Stimulated activated naive CD4-positive, alpha-beta T cell treated with Interleukin-2 at 50 U/mL for 16 hours (primary cell): ENCODE results near the gene RUNX1.
"Not testable (repeated sequence)": the region's sequence is repeated elsewhere in the genome, so short reads cannot be mapped to it uniquely, and the experiment has no call there.

Experiments used
- DNase-seq: peaks from one replicate; lab custom pipeline; 2025; lab: John Stamatoyannopoulos, UW

The RUNX1 gene

DNA sequence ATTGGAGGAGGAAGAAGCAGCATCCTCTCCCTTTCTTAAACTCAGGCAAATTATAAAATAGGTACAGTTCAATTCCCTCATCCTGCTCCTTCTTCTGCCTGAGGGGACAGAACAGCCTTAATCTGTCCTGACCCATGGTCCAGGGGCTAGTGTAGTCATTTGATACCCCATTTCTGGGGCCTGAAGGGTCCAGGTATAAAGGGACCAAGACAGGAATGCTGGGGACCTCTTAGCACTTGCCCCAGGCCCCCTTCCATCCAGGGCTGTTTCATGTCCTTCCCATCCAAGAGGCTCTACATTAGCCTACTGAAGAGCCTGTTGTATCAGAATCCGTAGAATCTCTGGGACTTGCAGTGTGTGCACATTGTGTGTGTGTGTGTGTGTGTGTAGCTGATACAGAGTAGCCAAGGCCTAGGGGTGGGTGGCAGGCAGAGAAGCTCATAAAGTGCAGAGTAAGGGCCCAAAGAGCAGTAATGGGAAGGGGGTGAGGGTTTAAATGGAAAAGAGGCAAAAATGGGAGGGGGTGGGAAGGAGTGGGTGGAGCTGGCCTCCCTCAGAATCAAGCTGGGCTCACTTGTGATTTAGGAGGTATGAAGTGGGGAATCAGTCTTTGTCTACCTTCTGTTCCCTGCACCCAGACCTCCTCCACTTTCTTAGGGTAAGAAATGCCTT is 32.4 kb downstream of the RUNX1 start:
- no peak for DNase-seq

DNA sequence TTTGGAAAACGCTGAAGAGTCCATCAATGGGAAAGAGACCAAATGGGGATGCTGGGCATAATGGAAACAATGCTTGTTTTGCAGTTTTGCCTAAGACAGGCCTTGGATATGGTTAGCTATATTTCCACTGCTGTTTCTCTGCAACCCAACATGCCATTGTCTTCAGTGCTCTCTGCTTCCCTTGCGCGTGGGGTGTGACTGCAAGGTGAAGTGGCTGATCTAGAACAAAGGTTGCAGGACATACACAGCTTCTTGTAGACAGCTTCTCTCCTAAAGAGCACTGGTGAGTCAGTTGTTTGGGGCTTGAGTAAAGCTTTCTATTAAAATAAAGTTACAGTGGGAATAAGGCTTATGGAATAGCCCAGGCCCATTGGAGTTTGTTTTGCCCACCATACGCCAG is 33.0 kb downstream of the RUNX1 start:
- no peak for DNase-seq

DNA sequence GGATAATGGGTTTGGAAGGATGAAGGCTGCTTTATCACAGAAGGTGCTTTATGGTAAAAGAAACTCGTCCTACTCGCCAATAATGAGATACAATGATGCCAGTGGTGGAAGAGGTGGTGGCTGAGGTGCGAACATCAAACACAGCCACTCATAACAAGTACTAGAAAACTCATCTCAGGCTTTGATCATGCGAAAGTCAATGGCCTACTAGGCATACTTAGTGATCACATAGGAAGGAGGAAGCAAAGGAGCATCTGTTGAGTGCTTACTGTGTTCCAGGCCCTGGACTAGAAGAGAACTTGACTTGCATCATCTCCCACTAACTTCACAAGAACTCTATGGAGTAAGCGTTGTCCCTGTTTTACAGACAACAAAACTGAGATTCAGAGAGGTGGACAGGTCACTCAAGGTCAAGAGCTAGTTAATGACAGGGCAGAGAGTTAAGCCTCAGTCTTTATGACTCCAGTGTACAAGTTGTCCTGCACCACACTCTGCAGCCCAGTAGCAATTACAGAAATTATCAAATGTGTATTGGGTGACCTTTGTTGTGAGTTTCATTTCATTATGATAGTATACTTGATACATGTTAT is 33.6 kb downstream of the RUNX1 start:
- DNase-seq = peak; percentile 22

DNA sequence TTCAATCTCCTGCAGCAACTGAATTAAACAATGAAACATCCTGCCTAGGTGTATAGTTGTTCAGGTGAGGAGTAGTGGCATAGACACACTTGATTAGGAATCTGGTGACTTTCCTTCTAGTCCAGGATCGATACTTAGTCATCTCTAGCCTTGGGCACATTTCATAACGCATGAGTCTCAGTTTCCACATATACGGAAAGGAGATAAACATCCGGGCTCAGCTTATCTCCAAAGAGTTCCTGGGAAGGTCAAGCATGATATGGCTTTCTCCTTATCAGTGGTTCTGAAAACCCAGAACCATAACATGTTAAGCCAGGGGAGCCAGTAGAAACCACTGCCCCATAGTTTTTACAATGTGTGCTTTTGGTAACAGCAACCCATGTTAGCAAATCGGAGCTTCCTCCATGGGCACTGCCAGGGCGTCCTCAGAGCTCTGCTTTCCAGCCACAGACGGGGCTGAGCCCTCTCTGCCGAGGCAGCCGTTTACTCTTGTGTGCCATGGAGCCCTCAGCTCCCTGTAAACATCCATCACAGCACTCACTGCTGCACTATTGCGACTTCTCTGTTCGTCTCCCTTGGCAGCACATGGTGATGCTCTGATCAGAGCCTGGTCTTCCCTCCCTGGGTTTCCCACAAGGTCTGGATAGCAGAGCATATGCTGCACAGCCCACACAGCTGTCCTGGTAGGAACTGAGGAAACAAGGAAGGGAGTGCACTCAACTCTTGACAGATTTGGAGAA is 34.6 kb downstream of the RUNX1 start:
- no peak for DNase-seq

DNA sequence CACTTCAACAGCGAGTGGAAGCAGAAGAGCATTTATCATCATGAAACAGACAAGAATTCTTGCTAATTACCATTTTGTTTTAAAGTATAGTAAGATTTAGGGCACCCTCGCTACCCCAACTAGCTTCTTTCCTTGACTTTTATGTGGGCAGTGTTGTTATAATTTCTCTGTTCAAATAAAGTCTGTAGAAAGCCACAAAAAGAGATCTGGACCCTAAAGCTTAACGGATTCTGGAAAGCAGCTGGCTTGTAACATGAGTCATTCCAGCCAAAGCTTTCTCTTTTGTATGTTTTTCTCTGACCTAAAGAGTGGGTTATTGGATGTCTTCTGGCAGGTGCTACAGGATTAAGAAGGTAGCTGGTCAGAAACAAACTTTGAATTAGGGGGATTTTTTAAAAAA is 37.4 kb downstream of the RUNX1 start:
- no peak for DNase-seq

DNA sequence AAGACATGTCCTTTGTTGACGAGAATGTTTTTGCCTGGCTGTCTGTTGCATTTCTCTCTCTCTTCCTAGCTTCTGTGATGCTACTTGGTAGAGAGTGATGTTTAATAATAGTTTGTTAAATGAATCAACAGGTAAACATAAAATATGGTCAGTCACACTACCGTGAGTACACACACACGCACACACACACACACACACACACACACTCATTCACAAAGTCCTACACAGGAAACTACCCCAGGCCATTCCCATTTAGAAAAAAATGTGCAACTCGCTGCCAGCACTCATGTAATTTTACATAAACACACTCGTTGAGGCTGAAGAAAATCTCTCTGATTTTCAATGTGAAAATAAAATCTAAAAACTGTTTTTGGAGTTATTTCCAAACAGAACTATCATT is 38.7 kb downstream of the RUNX1 start:
- DNase-seq = no peak

DNA sequence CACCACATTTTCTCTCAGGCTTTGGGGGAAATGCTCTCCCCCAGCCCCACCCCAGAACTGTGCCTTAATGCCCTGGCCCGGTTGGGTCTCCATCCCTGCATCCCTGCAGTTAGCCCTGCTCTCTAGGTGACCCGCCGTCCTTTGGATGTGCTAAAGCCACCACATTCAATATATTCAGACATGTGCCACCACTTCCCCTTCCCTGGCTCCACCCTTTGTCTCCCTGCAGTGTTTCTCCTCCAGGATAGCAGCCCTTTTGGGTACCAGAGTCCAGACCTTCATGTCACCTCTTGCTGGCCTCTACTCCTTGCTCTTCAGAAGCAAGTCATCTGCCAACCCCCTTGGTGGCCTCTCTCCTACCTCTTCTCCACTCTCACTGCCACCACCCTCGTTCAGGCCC is 41.8 kb downstream of the RUNX1 start:
- no peak for DNase-seq

DNA sequence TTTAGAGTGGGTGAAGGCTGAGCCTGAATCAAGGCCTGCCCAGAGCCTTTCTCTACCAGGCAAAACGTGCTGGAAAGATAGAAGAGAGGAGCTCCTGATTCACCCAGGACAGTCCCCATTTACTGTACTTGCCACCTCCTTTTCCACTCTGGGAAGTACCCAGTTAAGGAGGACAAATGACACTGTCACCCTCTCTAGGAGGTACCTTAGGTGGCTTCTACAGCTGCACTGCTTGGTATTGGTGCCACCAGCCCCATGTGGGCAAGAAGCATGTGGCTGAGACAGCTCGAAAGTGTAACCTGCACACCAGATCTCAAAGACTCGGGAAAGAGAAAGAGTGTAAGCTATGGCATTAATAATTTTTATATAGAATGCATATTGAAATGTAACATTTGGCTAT is 42.3 kb downstream of the RUNX1 start:
- no peak for DNase-seq

DNA sequence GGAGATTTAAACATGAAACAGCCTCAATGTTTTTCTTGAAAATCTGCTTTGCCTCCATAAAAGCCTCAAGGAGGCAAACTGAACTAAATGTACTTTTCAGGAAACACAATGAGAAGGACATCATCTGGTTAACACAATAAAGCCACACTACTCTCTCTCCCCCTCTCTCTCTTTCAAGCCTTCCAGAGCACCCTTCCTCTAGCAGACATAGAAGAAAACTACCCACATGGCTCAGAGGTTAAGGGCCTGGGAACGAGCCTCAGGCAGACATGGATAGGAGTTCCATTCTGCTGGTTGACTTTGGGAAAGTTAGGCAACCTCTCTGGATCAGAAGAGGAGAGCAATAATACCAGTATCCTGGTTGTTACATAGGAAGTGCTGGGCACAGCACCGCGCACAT is 42.9 kb downstream of the RUNX1 start:
- DNase-seq = no peak

DNA sequence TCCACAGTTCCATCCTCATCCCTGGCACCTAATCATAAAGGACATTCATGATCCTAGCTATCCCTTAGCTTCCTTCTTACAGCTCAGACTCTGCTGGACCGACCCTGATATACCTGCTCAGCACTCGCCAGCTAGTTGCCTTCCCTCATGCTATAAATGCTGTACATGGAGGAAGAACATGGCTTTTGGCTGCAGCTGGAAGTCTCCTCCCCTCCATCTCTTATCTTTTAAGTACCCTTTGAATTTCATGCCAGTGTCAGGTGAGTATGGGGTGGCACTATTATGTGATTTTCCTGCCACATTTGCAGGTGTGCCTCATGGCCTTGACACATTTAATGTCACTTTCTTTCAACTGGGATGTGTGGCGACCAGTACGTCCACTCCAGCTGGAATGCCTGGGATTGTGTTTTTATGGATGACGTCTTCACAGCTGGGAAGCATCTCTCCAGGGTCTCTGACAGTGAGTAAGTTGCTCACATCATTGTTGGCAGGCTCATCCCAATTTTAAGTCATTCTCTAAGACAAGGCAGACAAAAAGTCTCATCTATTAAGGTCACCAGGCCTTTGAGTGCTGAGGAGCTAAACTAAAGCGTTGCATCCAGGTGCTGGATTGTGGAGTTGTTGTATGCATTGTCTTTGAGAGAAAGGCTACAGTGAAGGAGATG is 43.4 kb downstream of the RUNX1 start:
- DNase-seq = no peak

DNA sequence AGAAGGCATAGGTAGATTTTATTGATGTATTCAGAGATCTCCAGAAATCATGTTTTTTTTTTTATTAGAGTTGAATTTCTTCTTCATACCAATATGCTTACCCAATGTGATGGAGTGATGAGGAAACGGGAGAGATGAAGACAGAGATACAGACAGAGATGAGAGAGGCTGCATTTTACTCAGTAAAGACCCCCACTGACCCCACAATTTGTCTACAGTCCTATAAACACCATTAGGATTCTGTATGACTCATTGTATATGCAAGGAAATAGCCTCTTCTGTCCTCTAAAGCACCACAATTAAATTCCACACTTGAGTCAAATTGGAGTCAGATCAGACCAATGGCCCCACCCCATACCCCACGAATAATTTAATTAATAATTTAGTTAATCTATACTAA is 44.0 kb downstream of the RUNX1 start:
- DNase-seq = no peak

DNA sequence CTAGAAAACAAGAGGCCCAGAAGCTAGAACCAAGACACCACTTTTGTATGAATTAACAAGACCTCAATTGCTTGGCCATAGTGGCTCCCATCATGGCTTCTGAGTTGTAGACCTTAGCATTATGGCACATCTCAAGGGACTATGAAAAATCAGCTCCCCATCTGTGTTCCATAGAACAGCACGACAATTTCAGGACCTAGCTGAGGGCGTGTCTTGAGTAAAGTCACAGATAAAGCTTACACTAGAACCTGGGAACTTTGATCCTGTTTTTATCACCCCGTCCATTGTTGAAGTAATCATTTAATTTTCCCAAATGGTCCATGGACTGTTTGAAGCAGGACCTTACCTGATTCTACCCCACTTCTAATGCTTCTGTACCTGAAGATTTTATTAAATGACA is 44.8 kb downstream of the RUNX1 start:
- DNase-seq = no peak

DNA sequence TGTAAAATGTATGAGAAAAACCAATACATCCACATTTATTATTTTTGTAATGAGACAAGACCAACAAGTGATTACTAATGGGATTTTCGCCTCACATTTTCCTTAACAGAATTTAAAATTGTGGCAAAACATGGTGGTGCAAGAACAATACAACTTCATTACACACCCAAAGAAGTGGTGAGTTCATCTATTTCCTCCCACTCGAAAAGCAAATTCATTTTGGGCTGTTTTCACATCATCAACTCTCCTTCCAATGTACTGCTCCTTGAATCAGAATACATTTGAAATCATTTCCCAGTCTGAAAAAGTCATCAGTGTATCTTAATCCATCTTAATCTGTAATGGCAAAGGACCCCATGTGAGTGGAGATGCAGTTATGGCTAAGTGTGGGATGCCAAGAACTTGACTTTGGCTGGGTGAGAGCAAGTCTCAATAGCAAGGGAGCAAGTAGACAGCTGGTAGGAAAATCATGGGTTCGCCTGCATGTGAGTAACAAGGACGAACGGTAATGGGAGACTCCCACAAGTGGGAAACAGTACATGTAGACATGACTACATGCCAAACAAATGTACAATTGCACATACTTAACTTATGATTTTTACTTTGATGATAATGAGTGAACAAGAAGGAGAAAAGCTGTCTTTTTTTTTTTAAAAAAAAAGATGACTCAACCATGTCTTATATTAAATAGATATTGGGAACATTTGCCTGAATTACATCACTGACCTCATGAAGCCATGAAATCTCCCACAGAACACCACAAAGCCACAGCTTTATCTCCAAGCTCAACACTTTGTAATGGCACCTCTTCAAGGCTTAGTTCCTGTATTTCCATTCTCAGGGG is 46.0 kb downstream of the RUNX1 start:
- no peak for DNase-seq

DNA sequence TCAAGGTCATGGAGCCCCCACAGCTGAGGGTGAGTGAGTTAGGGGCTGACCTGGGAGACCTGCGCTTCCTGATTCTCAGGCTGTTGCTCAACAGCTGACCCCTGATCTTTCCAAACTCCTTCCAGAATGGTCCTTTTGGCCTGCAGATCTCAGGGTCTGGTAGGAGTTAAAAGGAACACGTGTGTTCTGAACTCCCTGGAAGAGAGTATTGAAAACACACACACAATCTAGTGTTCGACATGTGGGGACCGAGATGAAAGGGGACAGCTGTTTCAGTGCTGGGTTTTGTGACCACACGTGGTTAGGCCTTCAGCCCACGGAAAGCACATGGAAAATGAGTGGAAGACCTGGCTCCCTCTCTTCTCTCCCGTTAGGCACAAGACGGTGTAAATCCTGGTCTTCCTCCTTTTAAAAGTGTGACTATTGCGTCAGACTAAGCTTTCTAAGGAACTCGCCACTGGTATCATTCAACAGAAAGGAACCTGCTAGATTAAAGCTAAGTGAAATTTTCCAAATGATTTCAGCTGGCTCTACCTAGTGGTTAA is 49.6 kb downstream of the RUNX1 start:
- DNase-seq = no peak

DNA sequence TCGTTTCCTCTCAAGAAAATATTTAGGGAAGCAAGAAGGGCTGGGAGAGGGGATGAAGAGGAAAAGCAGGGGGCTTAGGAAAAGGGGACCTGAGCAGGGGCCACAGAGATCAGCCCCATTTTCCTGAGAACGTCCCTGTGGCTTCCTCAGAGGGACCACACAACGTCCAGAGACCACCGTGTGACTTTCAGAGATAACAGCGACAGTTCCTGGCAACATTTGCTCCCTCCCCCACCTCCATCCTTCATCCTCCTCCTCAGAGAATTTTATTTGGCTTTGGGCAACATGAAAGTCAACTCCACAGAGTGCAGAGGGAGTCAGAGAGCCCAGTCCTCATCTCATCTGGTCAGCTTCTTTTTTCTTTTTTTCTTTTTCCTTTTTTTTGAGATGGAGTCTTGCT is 50.9 kb downstream of the RUNX1 start:
- no peak for DNase-seq

DNA sequence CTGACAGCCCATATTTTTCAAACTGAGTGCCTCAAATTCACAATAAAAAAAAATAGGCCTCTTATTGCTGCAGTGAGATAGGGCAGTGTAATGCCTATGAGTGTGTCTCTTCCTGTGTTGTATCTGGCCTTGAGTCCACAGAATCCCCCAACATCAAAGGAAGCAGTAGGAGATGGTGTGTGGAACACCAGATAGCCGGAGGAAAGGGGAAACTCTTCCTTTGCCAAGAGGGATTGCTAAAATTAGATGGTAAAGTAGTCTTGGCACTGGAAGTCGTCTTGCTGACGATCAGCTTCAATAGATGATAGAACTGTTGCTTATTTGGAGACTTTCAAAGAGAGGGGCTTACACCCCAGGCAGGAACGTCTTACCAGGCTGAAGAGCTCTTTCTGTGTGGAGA is 51.8 kb downstream of the RUNX1 start:
- DNase-seq = no peak

DNA sequence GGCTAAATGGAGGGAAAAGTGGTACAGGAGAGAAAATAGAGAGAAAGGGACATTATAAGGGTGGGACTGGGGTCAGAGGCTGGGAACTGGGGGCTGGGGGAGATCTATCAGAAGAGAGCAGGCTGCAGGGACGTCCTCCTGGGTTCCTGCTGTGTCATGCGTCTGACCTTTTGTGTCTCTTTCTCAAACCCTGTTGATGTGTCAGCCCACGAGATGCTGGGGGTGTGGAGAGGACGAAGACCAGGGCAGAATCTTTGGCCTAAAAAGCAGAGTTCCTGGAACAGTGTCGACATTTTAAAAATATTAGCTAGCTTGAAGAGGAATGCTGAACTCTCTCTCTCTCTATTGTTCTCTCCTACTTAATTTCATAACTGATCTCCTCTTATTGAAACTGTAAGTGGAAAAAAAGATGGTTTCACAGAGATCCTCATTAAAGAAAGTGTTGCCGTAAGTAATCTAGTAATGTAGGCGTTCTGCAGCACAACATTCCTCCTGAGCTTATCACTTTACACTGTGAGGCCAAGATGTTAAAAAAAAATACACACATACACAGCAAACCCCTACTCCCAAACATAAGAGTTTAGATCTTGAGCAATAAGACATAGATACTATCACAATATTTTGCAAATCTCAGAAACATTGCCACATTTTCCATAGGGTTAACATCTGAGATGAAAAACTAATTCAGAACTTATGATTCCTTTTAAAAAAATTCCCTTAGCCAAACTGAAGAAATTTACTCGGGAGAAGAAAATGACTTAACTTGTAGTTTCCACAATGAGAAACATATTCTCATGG is 52.6 kb downstream of the RUNX1 start:
- DNase-seq = no peak

DNA sequence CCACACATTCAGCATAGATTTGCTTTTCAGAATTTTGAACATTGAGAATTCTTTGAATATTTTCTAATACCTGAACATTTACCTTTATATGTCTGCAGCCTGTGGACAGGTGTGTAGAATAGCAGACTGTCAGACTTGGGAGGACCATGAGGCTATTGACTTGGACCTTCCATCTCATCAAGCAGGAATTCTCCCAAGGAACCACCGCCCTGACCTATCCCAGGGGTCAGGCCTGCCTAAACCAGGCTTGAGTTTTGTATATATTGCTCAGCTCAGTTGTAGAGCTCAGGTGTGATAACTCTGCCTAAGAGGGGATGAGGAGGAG is 53.2 kb downstream of the RUNX1 start:
- no peak for DNase-seq

DNA sequence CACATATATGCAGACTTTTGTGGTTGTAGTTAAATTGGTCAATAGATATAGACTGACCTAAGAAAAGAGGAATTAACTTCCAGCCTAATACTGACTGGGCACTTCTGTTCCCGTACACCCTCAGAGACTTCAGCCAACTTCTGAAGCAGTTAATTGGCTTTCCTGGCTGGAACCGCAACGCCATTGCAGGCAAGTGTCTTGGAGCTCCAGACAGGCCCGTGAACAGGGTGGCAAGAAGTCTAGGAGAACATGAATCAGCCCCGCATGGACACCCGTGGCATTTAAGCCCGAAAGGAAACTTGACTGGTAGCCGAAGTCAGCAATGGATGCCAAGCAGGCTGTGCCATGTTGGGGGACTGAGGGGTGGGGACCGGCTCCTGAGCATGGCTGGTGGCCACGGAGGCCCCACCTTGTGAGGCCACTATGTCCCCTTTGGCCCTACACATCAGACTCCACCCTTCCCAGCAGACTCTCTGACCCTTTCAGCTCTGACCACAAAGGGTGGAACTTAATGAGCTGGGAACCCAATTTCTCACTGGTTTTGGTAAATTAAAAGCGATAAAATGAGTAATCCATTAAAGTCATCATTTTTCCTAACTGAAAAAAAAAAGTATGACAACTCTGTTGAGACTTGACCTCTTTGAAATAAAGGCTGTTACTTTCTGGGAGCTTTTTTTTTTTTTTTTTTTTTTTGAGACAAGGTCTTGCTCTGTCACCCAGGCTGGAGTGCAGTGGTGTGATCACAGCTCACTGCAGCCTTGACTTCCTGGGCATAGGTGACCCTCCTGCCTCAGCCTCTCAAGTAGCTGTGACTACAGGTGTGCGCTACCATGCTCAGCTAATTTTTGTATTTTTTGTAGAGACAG is 54.1 kb downstream of the RUNX1 start:
- no peak for DNase-seq

DNA sequence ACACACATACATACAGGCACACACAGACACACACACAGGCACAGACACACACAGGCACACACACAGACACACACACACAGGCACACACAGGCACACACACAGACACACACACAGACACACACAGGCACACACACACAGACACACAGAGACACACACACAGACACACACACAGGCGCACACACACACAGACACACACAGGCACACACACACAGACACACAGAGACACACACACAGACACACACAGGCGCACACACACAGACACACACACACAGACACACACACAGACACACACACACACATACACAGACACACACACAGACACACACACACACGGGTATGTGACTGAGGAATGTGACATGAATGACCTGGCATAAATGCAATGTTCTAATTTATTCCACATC is 55.6 kb downstream of the RUNX1 start:
- DNase-seq = not testable (repeated sequence)
